ENCODE results near the gene RPS5.

Gene RPS5

GRCh38 chr19:58361900-58362271 lies 25.2 kb upstream of the RPS5 start:
- peak; percentile 55 for DNase-seq (ENCODE audit: low read depth)
- H3K4me3 ChIP-seq (replicated peaks; ENCODE audit: low read depth, low read length): peak overlapping the region; percentile 74
- TF ChIP-seq CTCF (IDR thresholded peaks at IDR 0.05; ENCODE audit: low read length, missing control alignments): no peak

GRCh38 chr19:58362272-58362994 lies 24.6 kb upstream of the RPS5 start, which contains the start of gene ZNF497:
Gene ZNF497 (minus strand): TSS chr19:58362751. CDS start chr19:58357635, 5,116 bp downstream.
- DNase-seq (ENCODE audit: low read depth): peak; percentile 97
- peak within 1 kb of the TSS; percentile 74 for H3K4me3 ChIP-seq (replicated peaks; ENCODE audit: low read depth, low read length)
- TF ChIP-seq CTCF (IDR thresholded peaks at IDR 0.05; ENCODE audit: low read length, missing control alignments): no peak

GRCh38 chr19:58364146-58364545 lies 22.9 kb upstream of the RPS5 start:
- no peak for DNase-seq (ENCODE audit: low read depth)

GRCh38 chr19:58366585-58367430 lies 20.3 kb upstream of the RPS5 start:
- DNase-seq (ENCODE audit: low read depth): no peak
- TF ChIP-seq CTCF (IDR thresholded peaks at IDR 0.05; ENCODE audit: low read length, missing control alignments): no peak

More at GRCh38 chr19:58364146-58364545, 22.9 kb upstream of the RPS5 start:
- no peak for TF ChIP-seq CTCF (IDR thresholded peaks at IDR 0.05; ENCODE audit: low read length, missing control alignments)
- no peak overlapping the region for H3K4me3 ChIP-seq (replicated peaks; ENCODE audit: low read depth, low read length)

GRCh38 chr19:58367698-58368454 lies 19.2 kb upstream of the RPS5 start:
- no peak overlapping the region for H3K4me3 ChIP-seq (replicated peaks; ENCODE audit: low read depth, low read length)
- TF ChIP-seq CTCF (IDR thresholded peaks at IDR 0.05; ENCODE audit: low read length, missing control alignments): no peak
- DNase-seq (ENCODE audit: low read depth): no peak

More at GRCh38 chr19:58366585-58367430, 20.3 kb upstream of the RPS5 start:
- no peak overlapping the region for H3K4me3 ChIP-seq (replicated peaks; ENCODE audit: low read depth, low read length)

- H3K4me3 ChIP-seq (replicated peaks; ENCODE audit: low read depth, low read length): no peak overlapping the region
- no peak for DNase-seq (ENCODE audit: low read depth)
- no peak for TF ChIP-seq CTCF (IDR thresholded peaks at IDR 0.05; ENCODE audit: low read length, missing control alignments)
Measured at GRCh38 chr19:58368561-58369360, 18.3 kb upstream of the RPS5 start.

Data from fibroblast of pulmonary artery (primary cell).